NB4 (cell line): ENCODE measurements around the gene CTDSP2.

Experiments used
- MAX ChIP-seq: IDR thresholded peaks from 2 replicates; pipeline ENCODE4 v1.6.1; 2011; ENCODE audit warnings: low read depth, low read length
- POLR2A ChIP-seq: IDR thresholded peaks from 2 replicates; pipeline ENCODE4 v1.6.1; 2011; ENCODE audit warnings: mild to moderate bottlenecking; ENCODE audit not compliant: insufficient read length; ENCODE audit errors: extremely low read depth
- TF ChIP-seq, protein P1 (sequence below): IDR thresholded peaks from one replicate; pipeline ENCODE4 v1.5.1; 2012; ENCODE audit warnings: low read depth, low read length

DNA sequence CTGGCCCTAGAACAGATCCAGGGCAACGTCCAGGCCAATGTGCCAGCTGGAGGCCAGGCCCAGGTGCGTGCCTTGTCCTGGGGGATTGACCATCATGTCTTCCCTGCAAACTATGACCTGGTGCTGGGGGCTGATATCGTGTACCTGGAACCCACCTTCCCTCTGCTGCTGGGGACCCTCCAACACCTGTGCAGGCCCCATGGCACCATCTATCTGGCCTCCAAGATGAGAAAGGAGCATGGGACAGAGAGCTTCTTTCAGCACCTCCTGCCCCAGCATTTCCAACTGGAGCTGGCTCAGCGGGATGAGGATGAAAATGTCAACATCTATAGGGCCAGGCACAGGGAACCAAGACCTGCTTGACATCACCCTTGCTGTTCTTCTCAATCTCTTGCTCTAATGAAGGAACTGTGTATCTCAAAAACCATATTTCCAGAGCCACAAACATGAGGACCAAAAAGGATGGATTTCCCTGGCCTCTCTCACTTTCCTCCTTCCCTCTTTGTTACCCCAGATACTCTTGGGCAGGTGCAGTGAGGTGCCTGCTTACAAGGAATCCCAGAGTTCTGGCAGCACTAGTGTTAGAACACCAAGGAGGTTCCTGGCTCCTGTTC lies 66.1 kb downstream of the CTDSP2 start:
- TF ChIP-seq, protein P1, sequence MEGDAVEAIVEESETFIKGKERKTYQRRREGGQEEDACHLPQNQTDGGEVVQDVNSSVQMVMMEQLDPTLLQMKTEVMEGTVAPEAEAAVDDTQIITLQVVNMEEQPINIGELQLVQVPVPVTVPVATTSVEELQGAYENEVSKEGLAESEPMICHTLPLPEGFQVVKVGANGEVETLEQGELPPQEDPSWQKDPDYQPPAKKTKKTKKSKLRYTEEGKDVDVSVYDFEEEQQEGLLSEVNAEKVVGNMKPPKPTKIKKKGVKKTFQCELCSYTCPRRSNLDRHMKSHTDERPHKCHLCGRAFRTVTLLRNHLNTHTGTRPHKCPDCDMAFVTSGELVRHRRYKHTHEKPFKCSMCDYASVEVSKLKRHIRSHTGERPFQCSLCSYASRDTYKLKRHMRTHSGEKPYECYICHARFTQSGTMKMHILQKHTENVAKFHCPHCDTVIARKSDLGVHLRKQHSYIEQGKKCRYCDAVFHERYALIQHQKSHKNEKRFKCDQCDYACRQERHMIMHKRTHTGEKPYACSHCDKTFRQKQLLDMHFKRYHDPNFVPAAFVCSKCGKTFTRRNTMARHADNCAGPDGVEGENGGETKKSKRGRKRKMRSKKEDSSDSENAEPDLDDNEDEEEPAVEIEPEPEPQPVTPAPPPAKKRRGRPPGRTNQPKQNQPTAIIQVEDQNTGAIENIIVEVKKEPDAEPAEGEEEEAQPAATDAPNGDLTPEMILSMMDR = no peak
- TF ChIP-seq POLR2A = no peak
- TF ChIP-seq MAX = no peak
